ENCODE results near the gene ACAA2. TPM values are rescaled to one million over a fixed set of nuclear protein-coding genes. Genes with fewer than 3 reads are reported as not detected.
"Not testable (repeated sequence)": the region's sequence is repeated elsewhere in the genome, so short reads cannot be mapped to it uniquely, and the experiment has no call there.

The ACAA2 gene
- total RNA-seq, 1 donor from 2014 or later = 50.6 TPM

DNA sequence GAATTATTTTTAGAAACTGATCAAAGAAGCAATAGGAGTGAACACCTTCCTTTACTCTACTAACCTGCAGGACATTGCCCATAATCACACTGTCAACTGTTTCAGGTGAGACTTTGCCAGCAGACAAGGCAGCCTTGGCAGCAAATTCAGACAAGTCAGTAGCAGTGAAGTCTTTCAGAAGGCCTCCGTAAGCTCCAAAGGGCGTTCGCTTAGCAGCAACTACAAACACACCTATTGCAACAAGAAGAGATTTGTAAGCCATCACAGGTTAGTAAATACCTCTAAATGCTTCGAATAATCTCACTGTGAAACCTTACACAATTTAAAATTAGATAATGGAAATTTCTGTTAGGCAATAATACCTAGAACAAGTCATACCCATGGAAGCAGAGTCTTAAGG is 10.7 kb downstream of the ACAA2 start:
- intact Hi-C loops (cut with DNase I) = no loop called here
- TF ChIP-seq, protein P1, sequence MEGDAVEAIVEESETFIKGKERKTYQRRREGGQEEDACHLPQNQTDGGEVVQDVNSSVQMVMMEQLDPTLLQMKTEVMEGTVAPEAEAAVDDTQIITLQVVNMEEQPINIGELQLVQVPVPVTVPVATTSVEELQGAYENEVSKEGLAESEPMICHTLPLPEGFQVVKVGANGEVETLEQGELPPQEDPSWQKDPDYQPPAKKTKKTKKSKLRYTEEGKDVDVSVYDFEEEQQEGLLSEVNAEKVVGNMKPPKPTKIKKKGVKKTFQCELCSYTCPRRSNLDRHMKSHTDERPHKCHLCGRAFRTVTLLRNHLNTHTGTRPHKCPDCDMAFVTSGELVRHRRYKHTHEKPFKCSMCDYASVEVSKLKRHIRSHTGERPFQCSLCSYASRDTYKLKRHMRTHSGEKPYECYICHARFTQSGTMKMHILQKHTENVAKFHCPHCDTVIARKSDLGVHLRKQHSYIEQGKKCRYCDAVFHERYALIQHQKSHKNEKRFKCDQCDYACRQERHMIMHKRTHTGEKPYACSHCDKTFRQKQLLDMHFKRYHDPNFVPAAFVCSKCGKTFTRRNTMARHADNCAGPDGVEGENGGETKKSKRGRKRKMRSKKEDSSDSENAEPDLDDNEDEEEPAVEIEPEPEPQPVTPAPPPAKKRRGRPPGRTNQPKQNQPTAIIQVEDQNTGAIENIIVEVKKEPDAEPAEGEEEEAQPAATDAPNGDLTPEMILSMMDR (IDR thresholded peaks at IDR 0.05) = no peak
- no peak for TF ChIP-seq POLR2A (IDR thresholded peaks at IDR 0.05)
- TF ChIP-seq POLR2AphosphoS5 (IDR thresholded peaks at IDR 0.05; ENCODE audit: insufficient read depth in 1 of 2, low read depth in 1 of 2) = no peak
- Histone ChIP-seq H3K4me3 (no peak overlapping the region), H3K27ac (no peak overlapping the region), H3K9me3 (no peaks in the 10 kb centered on the region), H3K36me3 (no peaks in the 10 kb centered on the region), H3K4me1 (no peaks in the 10 kb centered on the region), H3K27me3 (no peaks in the 10 kb centered on the region)
- DNase-seq (ENCODE audit: extremely low spot score in 2 of 2) = no peak

DNA sequence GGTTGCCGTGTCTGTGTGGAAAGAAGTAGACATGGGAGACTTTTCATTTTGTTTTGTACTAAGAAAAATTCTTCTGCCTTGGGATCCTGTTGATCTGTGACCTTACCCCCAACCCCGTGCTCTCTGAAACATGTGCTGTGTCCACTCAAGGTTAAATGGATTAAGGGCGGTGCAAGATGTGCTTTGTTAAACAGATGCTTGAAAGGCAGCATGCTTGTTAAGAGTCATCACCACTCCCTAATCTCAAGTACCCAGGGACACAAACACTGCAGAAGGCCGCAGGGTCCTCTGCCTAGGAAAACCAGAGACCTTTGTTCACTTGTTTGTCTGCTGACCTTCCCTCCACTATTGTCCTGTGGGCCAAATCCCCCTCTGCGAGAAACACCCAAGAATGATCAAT is 12.8 kb downstream of the ACAA2 start:
- intact Hi-C loops (cut with DNase I); H3K9me3 ChIP-seq; DNase-seq (ENCODE audit: extremely low spot score in 2 of 2); H3K27ac ChIP-seq; H3K4me1 ChIP-seq; H3K36me3 ChIP-seq; H3K27me3 ChIP-seq; H3K4me3 ChIP-seq: not testable (repeated sequence)

DNA sequence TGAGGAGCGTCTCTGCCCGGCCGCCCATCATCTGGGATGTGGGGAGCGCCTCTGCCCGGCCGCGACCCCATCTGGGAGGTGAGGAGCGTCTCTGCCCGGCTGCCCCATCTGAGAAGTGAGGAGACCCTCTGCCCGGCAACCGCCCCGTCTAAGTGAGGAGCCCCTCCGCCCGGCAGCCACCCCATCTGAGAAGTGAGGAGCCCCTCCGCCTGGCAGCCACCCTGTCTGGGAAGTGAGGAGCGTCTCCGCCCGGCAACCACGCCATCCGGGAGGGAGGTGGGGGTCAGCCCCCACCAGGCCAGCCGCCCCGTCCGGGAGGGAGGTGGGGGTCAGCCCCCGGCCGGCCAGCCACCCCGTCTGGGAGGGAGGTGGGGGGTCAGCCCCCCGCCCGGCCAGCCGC is 13.5 kb downstream of the ACAA2 start:
- H3K4me3 ChIP-seq; H3K9me3 ChIP-seq; intact Hi-C loops (cut with DNase I); H3K36me3 ChIP-seq; DNase-seq (ENCODE audit: extremely low spot score in 2 of 2); H3K27me3 ChIP-seq; H3K4me1 ChIP-seq: not testable (repeated sequence)
- peak overlapping the region; percentile 59 for H3K27ac ChIP-seq

DNA sequence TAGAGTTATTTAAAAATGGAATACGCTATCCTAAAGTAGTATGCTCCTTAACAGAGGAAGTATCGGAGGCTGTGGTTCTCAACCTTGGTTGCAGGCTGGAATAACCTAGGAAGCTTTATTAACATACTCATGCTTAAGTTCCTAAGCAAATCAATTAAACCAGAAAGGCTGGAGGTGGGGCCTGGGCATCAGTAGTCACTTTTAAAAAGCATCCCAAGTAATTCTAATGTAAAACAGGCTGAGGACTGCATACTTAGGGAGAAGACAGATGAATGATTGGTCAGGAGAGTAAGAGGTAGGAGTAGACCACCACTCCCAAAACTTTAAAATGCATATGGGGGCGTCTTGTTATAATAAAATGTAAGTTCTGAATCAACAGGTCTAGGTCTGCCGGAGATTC is 15.3 kb downstream of the ACAA2 start:
- H3K9me3 ChIP-seq = no peaks in the 10 kb centered on the region
- no peak overlapping the region for H3K27ac ChIP-seq
- H3K4me1 ChIP-seq = no peaks in the 10 kb centered on the region
- H3K4me3 ChIP-seq = no peak overlapping the region
- no peaks in the 10 kb centered on the region for H3K27me3 ChIP-seq
- TF ChIP-seq POLR2AphosphoS5 (IDR thresholded peaks at IDR 0.05; ENCODE audit: insufficient read depth in 1 of 2, low read depth in 1 of 2) = no peak
- TF ChIP-seq, protein P1 (IDR thresholded peaks at IDR 0.05) = no peak
- TF ChIP-seq POLR2A (IDR thresholded peaks at IDR 0.05) = no peak
- no peaks in the 10 kb centered on the region for H3K36me3 ChIP-seq
- intact Hi-C loops (cut with DNase I) = no loop called here
- no peak for DNase-seq (ENCODE audit: extremely low spot score in 2 of 2)

DNA sequence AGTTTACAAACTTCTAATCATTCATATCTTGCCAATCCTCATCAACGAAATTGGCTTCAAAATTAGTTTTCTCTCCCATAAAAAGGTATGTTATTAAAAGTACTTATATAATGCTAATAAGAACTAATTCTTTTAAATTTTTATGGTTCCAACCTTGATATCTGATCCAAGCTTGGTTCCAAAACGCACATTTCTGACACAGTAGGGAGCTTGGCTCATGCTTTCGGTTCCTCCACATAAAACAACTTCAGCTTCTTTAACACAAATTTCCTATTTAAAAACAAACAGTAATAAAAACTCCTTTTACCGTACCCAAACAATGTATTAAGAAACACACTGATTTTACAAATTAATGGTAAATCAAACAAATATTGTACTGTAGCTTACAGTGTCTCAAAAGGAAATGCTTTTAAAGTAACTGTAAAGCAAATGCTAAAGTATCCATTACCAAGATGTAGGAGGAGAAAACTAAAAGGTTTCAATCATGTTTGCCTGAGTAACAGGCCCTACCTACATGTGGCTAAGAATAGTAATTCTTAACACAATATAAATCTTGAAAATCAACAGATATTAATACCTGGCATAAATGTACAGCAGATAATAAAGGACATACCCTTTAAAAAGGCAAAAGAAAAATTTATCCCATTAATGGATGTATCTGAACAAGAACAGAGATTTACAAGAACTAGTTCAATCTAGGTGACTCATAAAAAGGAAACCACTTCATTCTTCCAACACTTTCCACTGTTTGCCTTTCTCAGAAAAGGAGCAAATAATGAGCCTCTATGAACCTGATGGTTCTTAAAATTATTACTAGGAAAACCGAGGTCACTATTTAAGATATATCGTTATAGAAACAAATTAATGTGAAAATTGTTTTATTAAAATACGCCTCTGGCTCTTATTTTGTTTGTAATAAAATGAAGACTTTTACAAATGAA is 17.5 kb downstream of the ACAA2 start:
- H3K4me3 ChIP-seq = no peak overlapping the region
- intact Hi-C loops (cut with DNase I) = no loop called here

DNA sequence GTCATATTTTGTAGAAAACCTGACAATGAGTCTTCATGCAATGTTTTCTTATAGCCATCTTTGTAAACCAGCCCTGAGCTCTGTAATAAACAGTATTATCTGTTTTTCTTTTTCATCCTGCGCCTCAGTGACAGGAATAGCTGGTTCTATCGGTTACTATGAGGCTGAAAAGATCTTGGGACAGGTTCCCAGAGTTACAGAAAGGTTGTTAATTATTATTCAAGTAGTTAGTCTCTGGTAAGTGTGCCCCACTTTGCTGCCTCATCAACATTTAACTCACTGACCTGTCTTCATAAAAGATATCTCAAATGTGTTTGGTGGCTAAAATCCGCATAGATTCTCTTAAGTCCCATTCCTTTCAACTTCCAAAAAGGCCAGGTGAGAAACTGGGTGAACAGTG is 18.6 kb downstream of the ACAA2 start:
- H3K27ac ChIP-seq = no peak overlapping the region
- peaks cover 0 to 16% of the 10 kb centered on the region in 2 donors for H3K36me3 ChIP-seq
- TF ChIP-seq POLR2AphosphoS5 (IDR thresholded peaks at IDR 0.05; ENCODE audit: insufficient read depth in 1 of 2, low read depth in 1 of 2) = no peak
- TF ChIP-seq, protein P1 (IDR thresholded peaks at IDR 0.05) = no peak
- TF ChIP-seq POLR2A (IDR thresholded peaks at IDR 0.05) = no peak
- intact Hi-C loops (cut with DNase I) = no loop called here
- H3K27me3 ChIP-seq = no peaks in the 10 kb centered on the region
- DNase-seq (ENCODE audit: extremely low spot score in 2 of 2) = no peak
- no peaks in the 10 kb centered on the region for H3K4me1 ChIP-seq
- H3K4me3 ChIP-seq = no peak overlapping the region
- no peaks in the 10 kb centered on the region for H3K9me3 ChIP-seq

More for the DNA sequence above, 17.5 kb downstream of the ACAA2 start:
- Histone ChIP-seq H3K27ac (no peak overlapping the region), H3K36me3 (peaks cover 0 to 10% of the 10 kb centered on the region in 2 donors), H3K4me1 (no peaks in the 10 kb centered on the region), H3K27me3 (no peaks in the 10 kb centered on the region), H3K9me3 (no peaks in the 10 kb centered on the region)
- TF ChIP-seq POLR2A (IDR thresholded peaks at IDR 0.05) = no peak
- TF ChIP-seq POLR2AphosphoS5 (IDR thresholded peaks at IDR 0.05; ENCODE audit: insufficient read depth in 1 of 2, low read depth in 1 of 2) = no peak
- TF ChIP-seq, protein P1 (IDR thresholded peaks at IDR 0.05) = no peak
- DNase-seq (ENCODE audit: extremely low spot score in 2 of 2) = no peak

DNA sequence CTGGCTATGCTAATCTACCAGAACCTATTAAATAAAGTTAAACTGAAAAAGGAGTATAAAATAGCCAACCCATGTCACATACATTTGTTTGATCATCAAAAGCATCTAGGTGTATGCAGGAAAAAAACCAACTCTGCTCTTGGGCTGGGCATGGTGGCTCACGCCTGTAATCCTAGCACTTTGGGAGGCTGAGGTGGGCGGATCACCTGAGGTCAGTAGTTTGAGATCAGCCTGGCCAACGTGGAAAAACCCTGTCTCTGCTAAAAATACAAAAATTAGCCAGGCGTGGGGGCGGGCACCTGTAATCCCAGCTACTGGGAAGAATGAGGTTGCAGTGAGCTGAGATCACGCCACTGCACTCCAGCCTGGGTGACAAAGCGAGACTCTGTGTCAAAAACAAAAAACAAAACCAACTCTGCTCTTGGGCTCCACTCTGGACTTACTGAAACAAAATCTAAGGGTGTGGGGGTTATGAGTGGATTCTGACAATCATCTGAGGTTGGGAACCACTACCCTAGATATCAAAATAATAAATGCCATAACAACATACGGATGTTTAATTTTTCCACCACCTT is 23.7 kb downstream of the ACAA2 start:
- not testable (repeated sequence) for H3K27me3 ChIP-seq, H3K4me1 ChIP-seq

More for the DNA sequence above, 23.7 kb downstream of the ACAA2 start:
- H3K4me3 ChIP-seq; H3K27ac ChIP-seq; intact Hi-C loops (cut with DNase I); DNase-seq (ENCODE audit: extremely low spot score in 2 of 2); H3K9me3 ChIP-seq: not testable (repeated sequence)
- peaks cover 0 to 24% of the 10 kb centered on the region in 2 donors for H3K36me3 ChIP-seq
